SIG-M5 (cell line): ENCODE results near the gene SLC16A7.
"Not testable (repeated sequence)": the region's sequence is repeated elsewhere in the genome, so short reads cannot be mapped to it uniquely, and the experiment has no call there.

Experiments
- DNase-seq: peaks from one replicate; lab custom pipeline; 2025; lab: John Stamatoyannopoulos, UW

The SLC16A7 gene

GRCh38 chr12:59736359-59736758, 140.5 kb downstream of the SLC16A7 start:
- no peak for DNase-seq

- DNase-seq, result no peak
Measured at GRCh38 chr12:59736786-59737185, 141.0 kb downstream of the SLC16A7 start.

- DNase-seq, result no peak
Measured at GRCh38 chr12:59737725-59738463, 142.1 kb downstream of the SLC16A7 start.

GRCh38 chr12:59742841-59743240, 147.0 kb downstream of the SLC16A7 start:
- DNase-seq, result no peak

- no peak for DNase-seq
Measured at GRCh38 chr12:59744564-59744963, 148.7 kb downstream of the SLC16A7 start.

GRCh38 chr12:59751091-59751490, 155.3 kb downstream of the SLC16A7 start:
- not testable (repeated sequence) for DNase-seq

GRCh38 chr12:59761542-59761941, 165.7 kb downstream of the SLC16A7 start:
- DNase-seq, result no peak

GRCh38 chr12:59763835-59764234, 168.0 kb downstream of the SLC16A7 start:
- no peak for DNase-seq

- no peak for DNase-seq
Measured at GRCh38 chr12:59768031-59768430, 172.2 kb downstream of the SLC16A7 start.

- no peak for DNase-seq
Measured at GRCh38 chr12:59780605-59781135, 184.8 kb downstream of the SLC16A7 start.

- no peak for DNase-seq
Measured at GRCh38 chr12:59787610-59788009, 191.8 kb downstream of the SLC16A7 start.

GRCh38 chr12:59792647-59793046, 196.8 kb downstream of the SLC16A7 start:
- no peak for DNase-seq

- DNase-seq, result no peak
Measured at GRCh38 chr12:59803735-59804134, 207.9 kb downstream of the SLC16A7 start.

GRCh38 chr12:59808317-59808910, 212.6 kb downstream of the SLC16A7 start:
- no peak for DNase-seq

- DNase-seq, result no peak
Measured at GRCh38 chr12:59811991-59812390, 216.2 kb downstream of the SLC16A7 start.

- no peak for DNase-seq
Measured at GRCh38 chr12:59812716-59813115, 216.9 kb downstream of the SLC16A7 start.

GRCh38 chr12:59820594-59821011, 224.8 kb downstream of the SLC16A7 start:
- DNase-seq, result no peak

- no peak for DNase-seq
Measured at GRCh38 chr12:59823567-59823966, 227.7 kb downstream of the SLC16A7 start.

- DNase-seq, result no peak
Measured at GRCh38 chr12:59827767-59828166, 231.9 kb downstream of the SLC16A7 start.

GRCh38 chr12:59828521-59828920, 232.7 kb downstream of the SLC16A7 start:
- DNase-seq, result no peak

GRCh38 chr12:59833408-59833807, 237.6 kb downstream of the SLC16A7 start:
- DNase-seq, result no peak

GRCh38 chr12:59834659-59835474, 239.0 kb downstream of the SLC16A7 start:
- no peak for DNase-seq
